Transverse colon (tissue), 4 donors: ENCODE measurements around the gene RAB43.

Experiments
- POLR2A ChIP-seq: fragments of 450-650 bp; IDR thresholded peaks from one replicate; pipeline ENCODE4 v1.6.1; 2016; ENCODE audit warnings: antibody characterized with exemption, mild to moderate bottlenecking, moderate library complexity
- POLR2AphosphoS5 ChIP-seq, 3 donors: sonication (generic); formaldehyde crosslinking; IDR thresholded peaks; one replicate each; pipeline ENCODE4 v1.6.1; 2016; ENCODE audit warnings: antibody characterized with exemption in 3 of 3
- TF ChIP-seq, protein P1 (sequence below), 5 experiments: fragments of 200-600 bp in 3 of 5; fragments of 450-650 bp in 2 of 5; sonication (generic) in 3 of 5; IDR thresholded peaks; 1 replicate in 2 of 5; 2 replicates in 3 of 5; pipeline ENCODE4 v1.5.1; 2016 to 2017; ENCODE audit warnings: antibody characterized with exemption in 5 of 5, inconsistent platforms in 3 of 5, mild to moderate bottlenecking in 2 of 5, moderate library complexity in 1 of 5

- TF ChIP-seq POLR2AphosphoS5 (IDR thresholded peaks at IDR 0.05) (peak; percentile 66 to 92 (median 89)), POLR2A (peak; percentile 81)
- TF ChIP-seq, protein P1, sequence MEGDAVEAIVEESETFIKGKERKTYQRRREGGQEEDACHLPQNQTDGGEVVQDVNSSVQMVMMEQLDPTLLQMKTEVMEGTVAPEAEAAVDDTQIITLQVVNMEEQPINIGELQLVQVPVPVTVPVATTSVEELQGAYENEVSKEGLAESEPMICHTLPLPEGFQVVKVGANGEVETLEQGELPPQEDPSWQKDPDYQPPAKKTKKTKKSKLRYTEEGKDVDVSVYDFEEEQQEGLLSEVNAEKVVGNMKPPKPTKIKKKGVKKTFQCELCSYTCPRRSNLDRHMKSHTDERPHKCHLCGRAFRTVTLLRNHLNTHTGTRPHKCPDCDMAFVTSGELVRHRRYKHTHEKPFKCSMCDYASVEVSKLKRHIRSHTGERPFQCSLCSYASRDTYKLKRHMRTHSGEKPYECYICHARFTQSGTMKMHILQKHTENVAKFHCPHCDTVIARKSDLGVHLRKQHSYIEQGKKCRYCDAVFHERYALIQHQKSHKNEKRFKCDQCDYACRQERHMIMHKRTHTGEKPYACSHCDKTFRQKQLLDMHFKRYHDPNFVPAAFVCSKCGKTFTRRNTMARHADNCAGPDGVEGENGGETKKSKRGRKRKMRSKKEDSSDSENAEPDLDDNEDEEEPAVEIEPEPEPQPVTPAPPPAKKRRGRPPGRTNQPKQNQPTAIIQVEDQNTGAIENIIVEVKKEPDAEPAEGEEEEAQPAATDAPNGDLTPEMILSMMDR (IDR thresholded peaks at IDR 0.05), result peak; percentile 63 to 80 (median 72)
These were observed 39.6 kb upstream of the RAB43 start, which contains the start of gene ISY1 for GRCh38 chr3:129160891-129161859.
